Activated CD4-positive, alpha-beta T cell treated with anti-CD3 and anti-CD28 coated beads, Interleukin-2, amount 50 U/mL, for 24 hours (primary cell): ENCODE results near the gene NSD2.
A peak's percentile ranks its signal among the peaks of the same experiment; 100 is the strongest.
"Not testable (repeated sequence)": the region's sequence is repeated elsewhere in the genome, so short reads cannot be mapped to it uniquely, and the experiment has no call there.

Experiments used
- DNase-seq, 2 donors: peaks; one replicate each; pipeline ENCODE4 v3.0.0-alpha.2; 2020; ENCODE audit warnings: low read depth in 1 of 2, low spot score in 1 of 2

Gene NSD2

GRCh38 chr4:1870578-1871443 lies at the start of gene NSD2:
NSD2 (plus strand) TSS chr4:1871393; CDS start chr4:1900655, 29,262 bp downstream.
- peak; percentile 81 to 83 for DNase-seq

GRCh38 chr4:1821679-1822567 lies 49.3 kb upstream of the NSD2 start:
- no peak for DNase-seq

- DNase-seq = no peak
These were observed 48.3 kb upstream of the NSD2 start for GRCh38 chr4:1822568-1823544.

- DNase-seq = no peak
These were observed 47.7 kb upstream of the NSD2 start for GRCh38 chr4:1823545-1823932.

GRCh38 chr4:1824746-1825145 lies 46.4 kb upstream of the NSD2 start:
- DNase-seq = no peak

GRCh38 chr4:1825326-1825725 lies 45.9 kb upstream of the NSD2 start:
- no peak for DNase-seq

GRCh38 chr4:1826531-1827350 lies 44.5 kb upstream of the NSD2 start:
- no peak for DNase-seq

- DNase-seq = no peak
These were observed 41.0 kb upstream of the NSD2 start for GRCh38 chr4:1830234-1830633.

- no peak for DNase-seq
These were observed 40.5 kb upstream of the NSD2 start for GRCh38 chr4:1830642-1831228.

GRCh38 chr4:1831331-1831730 lies 39.9 kb upstream of the NSD2 start:
- DNase-seq = no peak

- DNase-seq = no peak
These were observed 38.5 kb upstream of the NSD2 start for GRCh38 chr4:1832690-1833089.

GRCh38 chr4:1833307-1834046 lies 37.7 kb upstream of the NSD2 start:
- no peak for DNase-seq

GRCh38 chr4:1834047-1834775 lies 37.0 kb upstream of the NSD2 start:
- DNase-seq = no peak

GRCh38 chr4:1835836-1836235 lies 35.4 kb upstream of the NSD2 start:
- DNase-seq = not testable (repeated sequence)

GRCh38 chr4:1836650-1837049 lies 34.5 kb upstream of the NSD2 start:
- no peak for DNase-seq

GRCh38 chr4:1837069-1837468 lies 34.1 kb upstream of the NSD2 start:
- DNase-seq = no peak

- no peak for DNase-seq
These were observed 31.9 kb upstream of the NSD2 start for GRCh38 chr4:1839282-1839681.

- DNase-seq = no peak
These were observed 29.8 kb upstream of the NSD2 start for GRCh38 chr4:1841201-1841886.
